PC-9 (cell line): ENCODE measurements around the gene RCSD1. TPM values are rescaled to one million over a fixed set of nuclear protein-coding genes. Genes with fewer than 3 reads are reported as not detected.

Experiments used
- BruUV-seq: library from RNA; stranded (reverse); fragments of 400-500 nt; replicated peaks from 2 replicates; lab custom pipeline; 2021; lab: Mats Ljungman, UMichigan
- CTCF ChIA-PET: fragments of 300-600 bp; sonication (Branson Sonifier 250); formaldehyde crosslinking; loops from one replicate; lab custom pipeline; 2022; ENCODE audit warnings: antibody characterized with exemption; lab: Charles Lee
- POLR2A ChIA-PET: fragments of 300-600 bp; sonication (Branson Sonifier 250); formaldehyde crosslinking; loops from one replicate; lab custom pipeline; 2022; ENCODE audit warnings: antibody characterized with exemption; ENCODE audit not compliant: unreplicated experiment; lab: Charles Lee
- DNase-seq, 2 experiments: peaks; one replicate each; pipeline versions ENCODE4 v3.0.0 to v3.0.0-alpha.2; 2015 to 2022; ENCODE audit warnings: mixed read lengths in 1 of 2
- H2AFZ ChIP-seq: fragments of 200-600 bp; sonication (generic); 2 replicates; pipeline ENCODE4 v1.8.1; 2017; ENCODE audit warnings: antibody characterized with exemption
- H3F3A ChIP-seq: fragments of 200-600 bp; sonication (generic); 2 replicates; pipeline ENCODE4 v1.8.1; 2017; ENCODE audit warnings: antibody characterized with exemption, mild to moderate bottlenecking, low read depth; ENCODE audit not compliant: insufficient read depth
- H3K27ac ChIP-seq: fragments of 200-600 bp; sonication (generic); 2 replicates; pipeline ENCODE4 v1.6.1; 2016; ENCODE audit warnings: mixed run types
- H3K27me3 ChIP-seq: fragments of 200-600 bp; sonication (generic); 2 replicates; pipeline ENCODE4 v1.6.1; 2016; ENCODE audit warnings: low read depth, mixed run types; ENCODE audit not compliant: insufficient read depth
- H3K36me3 ChIP-seq: fragments of 200-600 bp; sonication (generic); 2 replicates; pipeline ENCODE4 v1.6.1; 2016; ENCODE audit warnings: low read depth, mixed run types
- H3K4me1 ChIP-seq: fragments of 200-600 bp; sonication (generic); replicated peaks from 2 replicates; pipeline ENCODE4 v1.6.1; 2016; ENCODE audit warnings: mixed run types; ENCODE audit not compliant: insufficient read depth
- H3K4me2 ChIP-seq: fragments of 200-600 bp; sonication (generic); 2 replicates; pipeline ENCODE4 v1.6.1; 2017; ENCODE audit warnings: mixed run types
- H3K4me3 ChIP-seq: fragments of 200-600 bp; sonication (generic); 2 replicates; pipeline ENCODE4 v1.6.1; 2016; ENCODE audit warnings: mixed run types
- H3K79me2 ChIP-seq: fragments of 200-600 bp; sonication (generic); 2 replicates; pipeline ENCODE4 v1.6.1; 2017; ENCODE audit warnings: low read depth, mixed run types
- H3K9me2 ChIP-seq: fragments of 200-600 bp; sonication (generic); 2 replicates; pipeline ENCODE4 v1.8.1; 2017; ENCODE audit warnings: mild to moderate bottlenecking; ENCODE audit not compliant: insufficient read depth
- H3K9me3 ChIP-seq: fragments of 200-600 bp; sonication (generic); 2 replicates; pipeline ENCODE4 v1.8.1; 2016; ENCODE audit warnings: low read depth; ENCODE audit not compliant: insufficient read depth
- H4K20me1 ChIP-seq: fragments of 200-600 bp; sonication (generic); 2 replicates; pipeline ENCODE4 v1.8.1; 2017; ENCODE audit not compliant: insufficient read depth
- EZH2 ChIP-seq: fragments of 200-600 bp; sonication (generic); IDR thresholded peaks from 2 replicates; pipeline ENCODE4 v1.8.0; 2017; ENCODE audit warnings: antibody characterized with exemption, low read depth
- intact Hi-C: fragments of 100-400 bp; cut with micrococcal nuclease; formaldehyde crosslinking; loops from one replicate; pipeline ENCODE4 v1.10.0; 2022; ENCODE audit not compliant: unreplicated experiment
- total RNA-seq: library from RNA; stranded (reverse); gene quantifications from 2 replicates; pipeline ENCODE4 v1.2.3, GENCODE V29; 2021
- TF ChIP-seq, protein P1 (sequence below): fragments of 200-600 bp; sonication (generic); conservative IDR thresholded peaks from 2 replicates; pipeline ENCODE4 v1.6.1; 2017; ENCODE audit warnings: mixed run types, antibody characterized with exemption, mild to moderate bottlenecking, moderate library complexity

RCSD1 gene
- total RNA-seq, 1 experiment from 2014 or later, result not detected

DNA sequence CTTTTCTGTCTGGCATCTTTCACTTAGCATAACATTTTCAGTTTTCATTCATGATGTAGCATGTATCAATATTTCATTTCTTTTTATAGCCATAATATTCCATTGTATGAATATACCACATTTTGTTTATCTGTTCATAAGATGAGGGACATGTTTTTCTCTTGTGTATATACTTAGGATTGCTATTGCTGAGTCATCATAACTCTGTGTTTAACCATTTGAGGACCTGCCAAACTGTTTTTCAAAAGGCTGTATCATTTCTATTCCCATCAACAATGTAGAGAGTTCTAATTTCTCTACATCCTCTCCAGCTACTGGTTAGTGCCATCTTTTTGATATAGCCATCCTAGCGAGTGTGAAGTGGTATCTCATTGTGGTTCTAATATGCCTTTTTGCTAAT, 118.0 kb downstream of the RCSD1 start:
- Histone ChIP-seq H3K79me2 (peaks cover 88% of the 10 kb centered on the region), H3K9me2 (no peaks in the 10 kb centered on the region), H3F3A (no peaks in the 10 kb centered on the region), H3K36me3 (no peaks in the 10 kb centered on the region), H3K27me3 (no peaks in the 10 kb centered on the region), H2AFZ (no peak overlapping the region), H3K9me3 (no peaks in the 10 kb centered on the region), H3K4me1 (peaks cover 6% of the 10 kb centered on the region; the same call in 1 of the 2 replicates), H4K20me1 (no peaks in the 10 kb centered on the region), H3K27ac (no peak overlapping the region), H3K4me2 (no peak overlapping the region), H3K4me3 (no peak overlapping the region)
- DNase-seq, result no peak
- no TSS peak for BruUV-seq
- ChIA-PET CTCF (no interaction called here), POLR2A (no interaction called here)
- TF ChIP-seq, protein P1, sequence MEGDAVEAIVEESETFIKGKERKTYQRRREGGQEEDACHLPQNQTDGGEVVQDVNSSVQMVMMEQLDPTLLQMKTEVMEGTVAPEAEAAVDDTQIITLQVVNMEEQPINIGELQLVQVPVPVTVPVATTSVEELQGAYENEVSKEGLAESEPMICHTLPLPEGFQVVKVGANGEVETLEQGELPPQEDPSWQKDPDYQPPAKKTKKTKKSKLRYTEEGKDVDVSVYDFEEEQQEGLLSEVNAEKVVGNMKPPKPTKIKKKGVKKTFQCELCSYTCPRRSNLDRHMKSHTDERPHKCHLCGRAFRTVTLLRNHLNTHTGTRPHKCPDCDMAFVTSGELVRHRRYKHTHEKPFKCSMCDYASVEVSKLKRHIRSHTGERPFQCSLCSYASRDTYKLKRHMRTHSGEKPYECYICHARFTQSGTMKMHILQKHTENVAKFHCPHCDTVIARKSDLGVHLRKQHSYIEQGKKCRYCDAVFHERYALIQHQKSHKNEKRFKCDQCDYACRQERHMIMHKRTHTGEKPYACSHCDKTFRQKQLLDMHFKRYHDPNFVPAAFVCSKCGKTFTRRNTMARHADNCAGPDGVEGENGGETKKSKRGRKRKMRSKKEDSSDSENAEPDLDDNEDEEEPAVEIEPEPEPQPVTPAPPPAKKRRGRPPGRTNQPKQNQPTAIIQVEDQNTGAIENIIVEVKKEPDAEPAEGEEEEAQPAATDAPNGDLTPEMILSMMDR, result no peak
- no peak for TF ChIP-seq EZH2
- intact Hi-C loops, result no loop called here

DNA sequence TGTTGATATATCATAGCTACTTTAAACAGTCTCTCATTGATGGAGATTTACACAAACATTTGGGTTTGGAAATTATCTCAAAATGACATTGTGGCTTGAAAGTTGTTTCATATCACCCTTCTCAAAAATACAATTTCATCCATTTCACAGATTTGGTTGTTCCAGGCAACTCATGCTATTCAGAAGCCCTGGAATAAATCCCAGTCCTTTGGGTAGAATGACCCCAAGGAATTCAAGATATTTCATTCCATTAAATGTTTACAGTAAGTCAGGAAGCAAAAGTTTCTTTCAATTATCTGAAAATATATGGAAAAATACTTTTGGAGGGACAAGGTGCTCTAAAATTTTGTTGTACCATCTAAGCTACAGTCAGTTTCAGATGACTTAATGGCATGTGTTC, 118.9 kb downstream of the RCSD1 start:
- Histone ChIP-seq H3K4me2 (no peak overlapping the region), H3K4me3 (no peak overlapping the region), H3F3A (no peaks in the 10 kb centered on the region), H3K9me3 (no peaks in the 10 kb centered on the region), H4K20me1 (no peaks in the 10 kb centered on the region), H3K27me3 (no peaks in the 10 kb centered on the region), H2AFZ (no peak overlapping the region), H3K36me3 (no peaks in the 10 kb centered on the region), H3K4me1 (peaks cover 6% of the 10 kb centered on the region; the same call in 1 of the 2 replicates), H3K79me2 (peaks cover 87% of the 10 kb centered on the region), H3K27ac (peak overlapping the region; percentile 22; the same call in 1 of the 2 replicates), H3K9me2 (no peaks in the 10 kb centered on the region)
- BruUV-seq, result no TSS peak
- POLR2A ChIA-PET, result no interaction called here
- DNase-seq, result no peak
- no peak for TF ChIP-seq EZH2
- TF ChIP-seq, protein P1, result no peak
- intact Hi-C loops, result no loop called here
- CTCF ChIA-PET, result no interaction called here

DNA sequence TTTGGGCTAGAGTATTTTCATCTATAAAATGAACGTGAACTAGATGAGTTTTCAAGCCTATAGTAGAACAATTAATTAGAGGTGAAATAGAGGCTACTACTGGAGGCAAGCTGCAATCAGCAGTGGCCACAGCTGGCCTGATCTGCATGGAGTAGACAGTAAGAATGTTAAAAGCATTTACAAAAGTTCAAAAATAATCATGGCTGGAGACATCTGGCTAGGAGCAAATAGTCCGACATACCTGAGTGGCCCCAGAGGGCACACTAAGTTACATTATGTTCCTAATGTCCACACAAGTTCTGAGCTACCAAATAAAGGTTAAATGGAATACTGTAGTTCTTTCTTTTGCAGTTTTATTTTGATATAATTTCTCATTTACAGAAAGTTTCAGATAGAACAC, 119.7 kb downstream of the RCSD1 start:
- no TSS peak for BruUV-seq

More for the DNA sequence above, 119.7 kb downstream of the RCSD1 start:
- POLR2A ChIA-PET, result no interaction called here
- Histone ChIP-seq H2AFZ (no peak overlapping the region), H3K9me3 (no peaks in the 10 kb centered on the region), H3K79me2 (peaks cover 82% of the 10 kb centered on the region), H3K4me2 (no peak overlapping the region), H3F3A (no peaks in the 10 kb centered on the region), H3K36me3 (no peaks in the 10 kb centered on the region), H3K27ac (no peak overlapping the region), H3K27me3 (no peaks in the 10 kb centered on the region), H3K4me1 (peaks cover 6% of the 10 kb centered on the region; the same call in 1 of the 2 replicates), H4K20me1 (no peaks in the 10 kb centered on the region), H3K9me2 (no peaks in the 10 kb centered on the region), H3K4me3 (no peak overlapping the region)
- no peak for DNase-seq
- intact Hi-C loops, result no loop called here
- TF ChIP-seq, protein P1, result no peak
- TF ChIP-seq EZH2, result no peak
- CTCF ChIA-PET, result no interaction called here
